Neural cell (in vitro differentiated cells): ENCODE measurements around the gene NRROS. TPM values are rescaled to one million over a fixed set of nuclear protein-coding genes. Genes with fewer than 3 reads are reported as not detected.
"Not testable (repeated sequence)": the region's sequence is repeated elsewhere in the genome, so short reads cannot be mapped to it uniquely, and the experiment has no call there.

Source experiments
- H2AFZ ChIP-seq: fragments of 200-600, 300-800 bp; sonication (generic), shearing (Covaris generic); 2 replicates; pipeline ENCODE4 v1.6.0; 2014; ENCODE audit warnings: low read depth, mild to moderate bottlenecking, antibody characterized with exemption, low read length, moderate library complexity
- H3F3A ChIP-seq: fragments of 200-600 bp; shearing (Covaris generic); 2 replicates; pipeline ENCODE4 v1.6.1; 2016; ENCODE audit warnings: mild to moderate bottlenecking, moderate library complexity, mixed read lengths, antibody characterized with exemption, low read length; ENCODE audit not compliant: insufficient read depth, poor library complexity, severe bottlenecking
- H3K27ac ChIP-seq: fragments of 200-600, 300-800 bp; sonication (generic), shearing (Covaris generic); 2 replicates; pipeline ENCODE4 v1.5.1; 2014; ENCODE audit warnings: mild to moderate bottlenecking, low read length, moderate library complexity
- H3K27me3 ChIP-seq: fragments of 300-800, 200-600 bp; sonication (generic), shearing (Covaris generic); 2 replicates; pipeline ENCODE4 v1.6.0; 2014; ENCODE audit warnings: mild to moderate bottlenecking, low read depth, low read length, moderate library complexity; ENCODE audit not compliant: insufficient read depth
- H3K36me3 ChIP-seq: fragments of 300-800, 200-600 bp; sonication (generic), shearing (Covaris generic); 2 replicates; pipeline ENCODE4 v1.5.1; 2014; ENCODE audit warnings: mild to moderate bottlenecking, antibody characterized with exemption, low read length, moderate library complexity; ENCODE audit not compliant: insufficient read depth
- H3K4me2 ChIP-seq: fragments of 300-800, 200-600 bp; sonication (generic), shearing (Covaris generic); 2 replicates; pipeline ENCODE4 v1.6.0; 2014; ENCODE audit warnings: mild to moderate bottlenecking, low read length
- H3K4me3 ChIP-seq: fragments of 300-800, 200-600 bp; sonication (generic), shearing (Covaris generic); 2 replicates; pipeline ENCODE4 v1.5.1; 2014; ENCODE audit warnings: mild to moderate bottlenecking, low read length, moderate library complexity
- H3K79me2 ChIP-seq: fragments of 200-600 bp; shearing (Covaris generic); replicated peaks from 2 replicates; pipeline ENCODE4 v1.6.0; 2014; ENCODE audit warnings: mild to moderate bottlenecking, low read length, moderate library complexity; ENCODE audit not compliant: insufficient read depth
- H3K9ac ChIP-seq: fragments of 300-800, 200-600 bp; sonication (generic), shearing (Covaris generic); 2 replicates; pipeline ENCODE4 v1.6.1; 2016; ENCODE audit warnings: mild to moderate bottlenecking, low read length, mixed read lengths
- H3K9me2 ChIP-seq: fragments of 200-600 bp; shearing (Covaris generic); 2 replicates; pipeline ENCODE4 v1.6.1; 2016; ENCODE audit warnings: mild to moderate bottlenecking, low read length, mixed read lengths; ENCODE audit not compliant: insufficient read depth
- H3K9me3 ChIP-seq: fragments of 200-600, 300-800 bp; sonication (generic), shearing (Covaris generic); 2 replicates; pipeline ENCODE4 v1.6.1; 2016; ENCODE audit warnings: mild to moderate bottlenecking, mixed run types, low read length, moderate library complexity, mixed read lengths
- H4K20me1 ChIP-seq: fragments of 200-600 bp; shearing (Covaris generic); 2 replicates; pipeline ENCODE4 v1.6.1; 2016; ENCODE audit warnings: mild to moderate bottlenecking, mixed run types; ENCODE audit not compliant: insufficient read depth
- EP300 ChIP-seq: fragments of 450-650 bp; conservative IDR thresholded peaks from 2 replicates; pipeline ENCODE4 v1.6.1; 2014; ENCODE audit warnings: antibody characterized with exemption, mild to moderate bottlenecking, moderate library complexity; ENCODE audit not compliant: poor library complexity, severe bottlenecking
- EZH2 ChIP-seq: fragments of 200-600, 300-800 bp; shearing (Covaris generic), sonication (generic); IDR thresholded peaks from 2 replicates; pipeline ENCODE4 v1.6.1; 2014; ENCODE audit warnings: antibody characterized with exemption, low read length, borderline replicate concordance, mild to moderate bottlenecking; ENCODE audit not compliant: insufficient read depth, poor library complexity, severe bottlenecking
- MXI1 ChIP-seq: fragments of 450-650 bp; conservative IDR thresholded peaks from 2 replicates; pipeline ENCODE4 v1.6.1; 2014; ENCODE audit warnings: antibody characterized with exemption, mild to moderate bottlenecking; ENCODE audit not compliant: poor library complexity, severe bottlenecking
- POLR2AphosphoS5 ChIP-seq: IDR thresholded peaks from 2 replicates; pipeline ENCODE4 v1.6.1; 2012
- RAD21 ChIP-seq: fragments of 450-650 bp; conservative IDR thresholded peaks from 2 replicates; pipeline ENCODE4 v1.6.1; 2014; ENCODE audit warnings: antibody characterized with exemption, mild to moderate bottlenecking, moderate library complexity
- REST ChIP-seq: IDR thresholded peaks from 2 replicates; pipeline ENCODE4 v1.6.1; 2012; ENCODE audit warnings: borderline replicate concordance
- SMC3 ChIP-seq: fragments of 450-650 bp; conservative IDR thresholded peaks from 2 replicates; pipeline ENCODE4 v1.6.1; 2014; ENCODE audit warnings: antibody characterized with exemption, mild to moderate bottlenecking, moderate library complexity; ENCODE audit not compliant: poor library complexity
- TAF1 ChIP-seq: IDR thresholded peaks from 2 replicates; pipeline ENCODE4 v1.6.1; 2012; ENCODE audit warnings: low read depth
- polyA minus RNA-seq: library from RNA; depleted of rRNA, polyadenylated mRNA; stranded (reverse); fragments of >200 nt; gene quantifications from 2 replicates; pipeline ENCODE4 v1.2.3, GENCODE V29; 2014
- polyA plus RNA-seq: library from polyadenylated mRNA; depleted of rRNA; stranded (reverse); fragments of >200 nt; gene quantifications from 2 replicates; pipeline ENCODE4 v1.2.3, GENCODE V29; 2014
- TF ChIP-seq, protein P1 (sequence below): fragments of 450-650 bp; IDR thresholded peaks from 2 replicates; pipeline ENCODE4 v1.5.1; 2014; ENCODE audit warnings: antibody characterized with exemption, mild to moderate bottlenecking, moderate library complexity; ENCODE audit not compliant: poor library complexity, severe bottlenecking

Gene NRROS
- polyA plus RNA-seq (not detected in 2 replicates), polyA minus RNA-seq (not detected in 2 replicates)

DNA sequence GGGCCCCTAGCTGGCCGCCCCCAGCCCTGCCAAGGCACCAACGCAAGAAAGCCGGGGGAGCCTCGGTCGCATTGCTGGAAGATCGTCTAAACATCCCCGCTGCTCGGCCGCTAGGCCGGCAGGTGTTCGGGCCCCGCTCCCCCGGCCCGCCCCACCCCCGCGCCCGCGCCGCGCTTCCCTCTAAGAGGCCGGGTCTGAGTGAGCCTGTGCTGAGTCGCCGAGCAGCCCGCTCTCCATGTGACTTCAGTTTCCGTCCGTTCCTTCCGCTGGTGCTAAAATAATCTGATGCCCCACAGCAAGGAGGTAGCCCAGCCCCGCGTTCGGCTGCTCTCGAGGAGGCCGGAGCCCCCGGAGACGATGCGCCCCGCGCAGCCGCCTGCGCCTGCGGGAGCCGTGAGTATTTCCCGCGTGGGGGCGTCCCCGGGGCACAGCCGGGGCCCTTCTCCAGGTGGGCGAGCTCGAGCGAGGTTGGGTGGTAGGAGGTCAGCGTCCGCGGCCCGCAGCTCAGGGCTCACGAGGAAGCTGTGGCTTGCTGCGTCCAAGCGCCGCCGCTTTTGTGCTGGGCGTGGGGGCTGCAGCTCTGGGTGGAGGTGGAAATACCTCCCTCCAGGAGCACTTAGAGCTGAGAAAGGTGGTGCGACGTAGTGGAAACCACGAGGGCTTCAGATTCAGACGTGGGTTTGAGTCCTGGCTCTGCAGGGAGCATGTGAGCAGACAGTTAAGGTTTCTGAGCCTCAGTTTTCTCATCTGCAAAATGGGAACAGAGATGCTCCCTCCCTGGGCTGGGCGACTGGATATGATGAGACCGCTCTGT is at the start of gene NRROS:
TSS of gene NRROS (plus strand) at position 212 of the 814 bp plus-strand sequence. CDS start 14,846 bp downstream, outside the sequence.
- no peak within 1 kb of the TSS for H2AFZ ChIP-seq
- TF ChIP-seq MXI1 (no peak), TAF1 (no peak)
- no peaks in the 10 kb centered on the region for H3F3A ChIP-seq
- no peaks in the 10 kb centered on the region for H3K27me3 ChIP-seq
- no peaks in the 10 kb centered on the region for H3K79me2 ChIP-seq
- no peak within 1 kb of the TSS for H3K4me2 ChIP-seq
- no peaks in the 10 kb centered on the region for H3K36me3 ChIP-seq
- H3K9me2 ChIP-seq: no peaks in the 10 kb centered on the region
- no peaks in the 10 kb centered on the region for H3K9me3 ChIP-seq
- H4K20me1 ChIP-seq: no peaks in the 10 kb centered on the region
- no peak within 1 kb of the TSS for H3K27ac ChIP-seq
- H3K9ac ChIP-seq: no peak within 1 kb of the TSS
- H3K4me3 ChIP-seq: no peak within 1 kb of the TSS

DNA sequence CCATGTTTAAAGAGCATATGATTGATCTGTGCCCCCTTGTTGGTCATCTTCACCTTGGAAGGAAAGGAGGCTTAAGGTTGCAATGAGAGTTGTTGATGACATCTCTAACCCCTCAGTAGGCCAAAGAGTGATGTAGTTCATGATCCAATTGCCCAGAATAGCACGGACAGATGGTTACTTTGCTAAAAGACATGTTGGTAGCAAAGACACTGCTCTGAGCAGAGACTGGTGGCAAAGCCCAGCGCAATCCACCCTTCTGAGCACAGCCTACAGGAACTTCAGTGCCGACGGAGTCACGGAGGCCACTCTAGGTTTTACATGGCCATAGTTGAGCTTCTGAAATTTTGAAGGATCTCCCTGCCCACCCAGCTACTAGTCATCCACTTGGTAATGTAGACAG is 49.2 kb upstream of the NRROS start:
- H3K36me3 ChIP-seq: no peaks in the 10 kb centered on the region
- H3K9ac ChIP-seq: no peak overlapping the region
- H2AFZ ChIP-seq: no peak overlapping the region
- no peak overlapping the region for H3K27ac ChIP-seq
- TF ChIP-seq SMC3 (no peak), EZH2 (no peak), RAD21 (no peak)
- H4K20me1 ChIP-seq: no peaks in the 10 kb centered on the region
- H3K79me2 ChIP-seq: no peaks in the 10 kb centered on the region
- H3K27me3 ChIP-seq: no peaks in the 10 kb centered on the region
- H3F3A ChIP-seq: no peaks in the 10 kb centered on the region
- no peak overlapping the region for H3K4me2 ChIP-seq
- no peaks in the 10 kb centered on the region for H3K9me2 ChIP-seq
- no peak overlapping the region for H3K4me3 ChIP-seq
- H3K9me3 ChIP-seq: no peaks in the 10 kb centered on the region

DNA sequence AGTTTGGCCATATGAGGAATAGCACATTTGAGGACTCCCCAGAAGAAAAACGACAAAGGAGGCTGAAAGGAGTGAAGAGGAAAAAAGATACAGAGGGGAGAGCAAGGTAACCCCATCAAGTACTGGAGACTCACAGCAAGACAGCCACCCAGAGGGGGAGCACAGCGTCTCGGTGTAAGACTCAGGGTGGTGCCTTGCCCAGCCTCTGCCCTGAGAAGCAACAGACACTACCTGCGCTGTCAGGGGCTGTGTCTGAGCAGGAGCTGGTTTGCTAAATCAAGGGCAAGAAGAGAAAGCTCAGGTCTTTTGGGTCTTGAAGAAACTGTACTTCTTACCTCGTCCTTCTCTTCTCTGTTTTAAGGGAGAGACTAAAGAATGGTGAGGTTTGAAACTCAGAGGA is 43.1 kb upstream of the NRROS start:
- Histone ChIP-seq H3K4me2 (no peak overlapping the region), H3K9ac (no peak overlapping the region), H3K4me3 (no peak overlapping the region), H3K36me3 (no peaks in the 10 kb centered on the region), H3K27ac (no peak overlapping the region), H3K27me3 (no peaks in the 10 kb centered on the region), H3K9me2 (no peaks in the 10 kb centered on the region), H4K20me1 (no peaks in the 10 kb centered on the region), H3K79me2 (no peaks in the 10 kb centered on the region), H2AFZ (no peak overlapping the region), H3F3A (no peaks in the 10 kb centered on the region), H3K9me3 (no peaks in the 10 kb centered on the region)
- TF ChIP-seq REST (no peak), EZH2 (no peak), TAF1 (no peak), RAD21 (no peak), MXI1 (no peak), POLR2AphosphoS5 (no peak), SMC3 (no peak), EP300 (no peak)
- TF ChIP-seq, protein P1, sequence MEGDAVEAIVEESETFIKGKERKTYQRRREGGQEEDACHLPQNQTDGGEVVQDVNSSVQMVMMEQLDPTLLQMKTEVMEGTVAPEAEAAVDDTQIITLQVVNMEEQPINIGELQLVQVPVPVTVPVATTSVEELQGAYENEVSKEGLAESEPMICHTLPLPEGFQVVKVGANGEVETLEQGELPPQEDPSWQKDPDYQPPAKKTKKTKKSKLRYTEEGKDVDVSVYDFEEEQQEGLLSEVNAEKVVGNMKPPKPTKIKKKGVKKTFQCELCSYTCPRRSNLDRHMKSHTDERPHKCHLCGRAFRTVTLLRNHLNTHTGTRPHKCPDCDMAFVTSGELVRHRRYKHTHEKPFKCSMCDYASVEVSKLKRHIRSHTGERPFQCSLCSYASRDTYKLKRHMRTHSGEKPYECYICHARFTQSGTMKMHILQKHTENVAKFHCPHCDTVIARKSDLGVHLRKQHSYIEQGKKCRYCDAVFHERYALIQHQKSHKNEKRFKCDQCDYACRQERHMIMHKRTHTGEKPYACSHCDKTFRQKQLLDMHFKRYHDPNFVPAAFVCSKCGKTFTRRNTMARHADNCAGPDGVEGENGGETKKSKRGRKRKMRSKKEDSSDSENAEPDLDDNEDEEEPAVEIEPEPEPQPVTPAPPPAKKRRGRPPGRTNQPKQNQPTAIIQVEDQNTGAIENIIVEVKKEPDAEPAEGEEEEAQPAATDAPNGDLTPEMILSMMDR: no peak

DNA sequence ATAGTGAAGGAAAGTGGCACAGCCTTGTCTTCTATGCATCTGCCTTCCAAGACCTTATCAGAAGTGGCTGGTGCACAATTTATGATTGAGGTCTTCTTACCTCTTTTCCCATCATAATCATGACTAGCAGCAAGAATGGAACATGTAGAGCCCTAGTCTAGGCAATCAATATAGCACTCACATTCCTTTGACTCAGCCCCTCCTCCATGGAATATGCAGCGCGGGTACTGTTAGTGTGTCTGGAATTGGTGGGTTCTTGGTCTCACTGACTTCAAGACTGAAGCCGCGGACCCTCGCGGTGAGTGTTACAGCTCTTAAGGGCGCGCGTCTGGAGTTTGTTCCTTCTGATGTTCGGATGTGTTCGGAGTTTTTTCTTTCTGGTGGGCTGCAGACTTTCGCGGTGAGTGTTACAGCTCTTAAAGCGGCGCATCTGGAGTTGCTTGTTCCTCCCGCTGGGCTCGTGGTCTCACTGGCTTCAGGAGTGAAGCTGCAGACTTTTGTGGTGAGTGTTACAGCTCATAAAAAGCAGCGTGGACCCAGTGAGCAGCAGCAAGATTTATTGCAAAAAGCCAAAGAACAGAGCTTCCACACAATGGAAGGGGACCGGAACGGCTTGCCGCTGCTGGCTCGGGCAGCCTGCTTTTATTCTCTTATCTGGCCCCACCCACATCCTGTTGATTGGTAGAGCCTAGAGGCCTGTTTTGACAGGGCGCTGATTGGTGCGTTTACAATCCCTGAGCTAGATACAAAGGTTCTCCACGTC is 41.3 kb upstream of the NRROS start:
- H3K4me3 ChIP-seq, H3F3A ChIP-seq, H4K20me1 ChIP-seq, H3K27ac ChIP-seq, H3K9me3 ChIP-seq, H3K36me3 ChIP-seq, H3K79me2 ChIP-seq, H3K4me2 ChIP-seq, H2AFZ ChIP-seq, H3K27me3 ChIP-seq, H3K9ac ChIP-seq, H3K9me2 ChIP-seq: not testable (repeated sequence)
